ENCODE measurements around the gene DMD.

DNA sequence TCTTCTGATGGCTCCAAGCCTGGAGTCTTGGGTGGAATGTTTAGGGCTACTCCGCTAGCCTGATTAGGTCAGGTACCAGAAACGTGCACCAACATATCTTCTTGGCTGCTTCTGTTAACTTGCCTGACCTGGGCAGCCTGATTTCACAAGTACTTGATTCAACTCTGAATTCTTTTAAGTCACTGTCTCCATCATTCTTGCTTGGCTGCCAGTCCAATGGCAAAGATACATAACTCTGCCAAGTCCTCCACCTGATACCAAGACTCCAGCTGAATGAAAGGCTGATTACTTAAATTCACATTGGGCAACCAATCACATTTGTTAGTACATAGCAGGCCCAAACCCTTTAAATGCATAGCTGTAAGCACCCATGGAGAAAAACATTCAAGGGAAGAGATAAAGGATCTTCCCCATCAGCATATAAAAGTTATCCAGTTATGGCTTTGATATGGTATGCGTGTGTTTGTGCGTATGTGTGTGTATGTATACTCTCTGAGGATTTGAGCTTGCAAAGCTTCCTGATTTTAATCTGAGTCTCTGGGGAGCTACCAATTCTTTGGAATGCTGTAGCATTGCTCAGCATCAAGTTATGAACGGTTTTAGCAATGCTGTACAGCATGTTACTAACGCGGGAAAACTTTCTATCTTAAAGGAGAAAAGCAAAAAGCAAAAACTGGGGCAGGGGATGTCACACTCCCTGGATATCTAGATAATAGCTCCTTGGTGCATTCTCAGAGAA is 917.2 kb downstream of the DMD start:
- TF ChIP-seq POLR2A (IDR thresholded peaks at IDR 0.05; ENCODE audit: low read depth, low read length) (no peak), TAF1 (IDR thresholded peaks at IDR 0.05; ENCODE audit: borderline replicate concordance, low read depth, low read length) (no peak), POLR2AphosphoS5 (IDR thresholded peaks at IDR 0.05; ENCODE audit: low read depth, low read length) (no peak)
